Vagina (tissue), 2 donors: Measurements from ENCODE around the gene DNAJC21.

Experiments
- POLR2A ChIP-seq, 2 donors: fragments of 450-650 bp; IDR thresholded peaks; one replicate each; pipeline ENCODE4 v1.6.1; 2017; ENCODE audit warnings: antibody characterized with exemption in 2 of 2, mild to moderate bottlenecking in 2 of 2, moderate library complexity in 2 of 2
- POLR2AphosphoS5 ChIP-seq, 2 donors: sonication (generic); formaldehyde crosslinking; IDR thresholded peaks; one replicate each; pipeline ENCODE4 v1.9.0; 2017; ENCODE audit warnings: antibody characterized with exemption in 2 of 2, mild to moderate bottlenecking in 2 of 2, low read depth in 1 of 2; ENCODE audit not compliant: insufficient read depth in 1 of 2
- TF ChIP-seq, protein P1 (sequence below), 3 experiments: fragments of 450-650 bp in 2 of 3; fragments of 200-600 bp in 1 of 3; sonication (generic) in 1 of 3; IDR thresholded peaks; one replicate each; pipeline ENCODE4 v1.5.1; 2017 to 2019; ENCODE audit warnings: antibody characterized with exemption in 3 of 3, mild to moderate bottlenecking in 2 of 3, moderate library complexity in 2 of 3

DNA sequence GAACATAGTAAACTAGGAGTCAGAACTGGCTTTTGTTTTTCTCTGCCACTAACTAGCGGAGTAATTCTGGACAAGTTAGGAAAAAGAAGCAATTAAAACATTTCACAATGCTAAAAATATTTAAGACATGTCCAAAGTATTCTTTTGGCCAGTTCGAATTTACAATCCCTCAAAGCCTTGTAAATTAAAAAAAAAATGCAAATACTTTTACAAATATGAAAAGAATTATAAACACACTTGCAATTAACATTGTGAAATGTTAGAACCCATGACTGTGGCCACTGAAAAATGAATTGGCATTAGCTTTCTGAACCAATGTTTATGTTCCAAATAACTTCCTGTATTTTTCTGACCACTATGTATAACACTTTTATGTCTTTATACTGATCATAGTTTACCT is 16.3 kb upstream of the DNAJC21 start:
- TF ChIP-seq POLR2A (IDR thresholded peaks at IDR 0.05) (no peak), POLR2AphosphoS5 (IDR thresholded peaks at IDR 0.05; ENCODE audit: insufficient read depth in 1 of 2, low read depth in 1 of 2) (peak in 1 of 2 donors; percentile 41)
- TF ChIP-seq, protein P1, sequence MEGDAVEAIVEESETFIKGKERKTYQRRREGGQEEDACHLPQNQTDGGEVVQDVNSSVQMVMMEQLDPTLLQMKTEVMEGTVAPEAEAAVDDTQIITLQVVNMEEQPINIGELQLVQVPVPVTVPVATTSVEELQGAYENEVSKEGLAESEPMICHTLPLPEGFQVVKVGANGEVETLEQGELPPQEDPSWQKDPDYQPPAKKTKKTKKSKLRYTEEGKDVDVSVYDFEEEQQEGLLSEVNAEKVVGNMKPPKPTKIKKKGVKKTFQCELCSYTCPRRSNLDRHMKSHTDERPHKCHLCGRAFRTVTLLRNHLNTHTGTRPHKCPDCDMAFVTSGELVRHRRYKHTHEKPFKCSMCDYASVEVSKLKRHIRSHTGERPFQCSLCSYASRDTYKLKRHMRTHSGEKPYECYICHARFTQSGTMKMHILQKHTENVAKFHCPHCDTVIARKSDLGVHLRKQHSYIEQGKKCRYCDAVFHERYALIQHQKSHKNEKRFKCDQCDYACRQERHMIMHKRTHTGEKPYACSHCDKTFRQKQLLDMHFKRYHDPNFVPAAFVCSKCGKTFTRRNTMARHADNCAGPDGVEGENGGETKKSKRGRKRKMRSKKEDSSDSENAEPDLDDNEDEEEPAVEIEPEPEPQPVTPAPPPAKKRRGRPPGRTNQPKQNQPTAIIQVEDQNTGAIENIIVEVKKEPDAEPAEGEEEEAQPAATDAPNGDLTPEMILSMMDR (IDR thresholded peaks at IDR 0.05): no peak
